Transverse colon (tissue), 4 donors: ENCODE results near the gene ZNF502. TPM values are rescaled to one million over a fixed set of nuclear protein-coding genes. Genes with fewer than 3 reads are reported as not detected.

Experiments
- DNase-seq: peaks from one replicate; pipeline ENCODE4 v3.0.0-alpha.2; 2019
- H3K27ac ChIP-seq, 4 donors: fragments of 200-600 bp; sonication (generic); 2 replicates each; pipeline ENCODE4 v1.5.1; 2016 to 2018; ENCODE audit warnings: inconsistent platforms in 4 of 4
- H3K27me3 ChIP-seq: fragments of 200-600 bp; sonication (generic); 2 replicates; pipeline ENCODE4 v1.5.1; 2017; ENCODE audit warnings: inconsistent platforms
- H3K36me3 ChIP-seq, 4 donors: fragments of 200-600 bp; sonication (generic); 2 replicates each; pipeline ENCODE4 v1.5.1; 2017 to 2019; ENCODE audit warnings: inconsistent platforms in 4 of 4
- H3K4me1 ChIP-seq, 4 donors: fragments of 200-600 bp; sonication (generic); 2 replicates each; pipeline ENCODE4 v1.5.1; 2017 to 2020; ENCODE audit warnings: inconsistent platforms in 4 of 4
- H3K4me3 ChIP-seq, 4 donors: fragments of 200-600 bp; sonication (generic); 1 replicate in 1 of 4; 2 replicates in 3 of 4; pipeline versions ENCODE4 v1.5.1 to v1.6.1; 2017 to 2019; ENCODE audit warnings: inconsistent platforms in 4 of 4
- H3K9me3 ChIP-seq, 2 donors: fragments of 200-600 bp; sonication (generic); 2 replicates each; pipeline ENCODE4 v1.5.1; 2017 to 2019; ENCODE audit warnings: inconsistent platforms in 2 of 2
- EP300 ChIP-seq: sonication (generic); formaldehyde crosslinking; IDR thresholded peaks from one replicate; pipeline ENCODE4 v1.6.1; 2017; ENCODE audit warnings: antibody characterized with exemption, low read depth
- POLR2A ChIP-seq: fragments of 450-650 bp; IDR thresholded peaks from one replicate; pipeline ENCODE4 v1.6.1; 2016; ENCODE audit warnings: antibody characterized with exemption, mild to moderate bottlenecking, moderate library complexity
- POLR2AphosphoS5 ChIP-seq, 3 donors: sonication (generic); formaldehyde crosslinking; IDR thresholded peaks; one replicate each; pipeline ENCODE4 v1.6.1; 2016; ENCODE audit warnings: antibody characterized with exemption in 3 of 3
- WGBS, 2 donors: methylation state at CpG; one replicate each; pipeline ENCODE4 v1.1.5; 2018; ENCODE audit warnings: low coverage in 1 of 2; 5-methylcytosine and 5-hydroxymethylcytosine counted together
- in situ Hi-C, 4 donors: fragments of 200-750 bp; cut with MboI; loops; one replicate each; pipeline versions ENCODE4 v1.15.0 to v1.15.1; 2017; ENCODE audit warnings: low sequenced_read_pairs in 3 of 4, low pct_ligation_motif_present in 1 of 4, low pct_unique_long_range_greater_than_20kb in 1 of 4
- intact Hi-C: fragments of 100-400 bp; cut with DNase I; formaldehyde crosslinking; loops from one replicate; pipeline ENCODE4 v1.15.1; 2023; ENCODE audit warnings: low total_unique reads
- total RNA-seq, 4 donors: library from RNA; depleted of rRNA; stranded (reverse); fragments of >200 nt; gene quantifications; one replicate each; pipeline ENCODE4 v1.1.0, GENCODE V29; 2016
- TF ChIP-seq, protein P1 (sequence below), 5 experiments: fragments of 200-600 bp in 3 of 5; fragments of 450-650 bp in 2 of 5; sonication (generic) in 3 of 5; IDR thresholded peaks; 1 replicate in 2 of 5; 2 replicates in 3 of 5; pipeline ENCODE4 v1.5.1; 2016 to 2017; ENCODE audit warnings: antibody characterized with exemption in 5 of 5, inconsistent platforms in 3 of 5, mild to moderate bottlenecking in 2 of 5, moderate library complexity in 1 of 5

ZNF502 gene
- total RNA-seq, 4 donors from 2014 or later, result 1.4 to 13.7 (median 4.7) TPM

DNA sequence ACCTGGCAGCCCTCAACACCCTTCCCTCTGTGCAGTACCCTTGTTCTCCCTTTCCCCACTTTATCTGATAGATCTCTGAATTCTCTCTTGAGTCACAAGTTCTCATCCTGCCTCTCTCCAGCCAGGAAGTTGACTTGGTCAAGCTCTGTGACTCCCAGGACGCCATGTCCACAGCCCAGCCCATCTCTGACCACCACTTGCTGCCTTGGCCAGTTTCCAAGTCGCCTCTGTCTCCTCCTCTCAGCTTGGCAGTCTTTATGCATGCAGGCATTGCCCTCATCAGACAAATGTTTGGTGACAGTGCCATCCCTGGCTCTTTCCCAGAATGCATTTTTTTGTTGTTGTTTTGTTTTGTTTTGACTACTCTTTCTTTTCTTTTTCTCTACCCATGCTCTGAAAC is 38.2 kb upstream of the ZNF502 start:
- Histone ChIP-seq H3K27me3 (no peaks in the 10 kb centered on the region), H3K4me3 (no peak overlapping the region), H3K36me3 (no peaks in the 10 kb centered on the region), H3K27ac (no peak overlapping the region), H3K4me1 (no peaks in the 10 kb centered on the region), H3K9me3 (no peaks in the 10 kb centered on the region)
- WGBS, 2 donors, result 56 to 57% methylated on average over 1 to 2 of the region's 2 CpGs
- intact Hi-C loops (no loop called here), in situ Hi-C loops (no loop called here)
- DNase-seq, result no peak
- no peak for TF ChIP-seq POLR2AphosphoS5 (IDR thresholded peaks at IDR 0.05)
- TF ChIP-seq POLR2A, result no peak
- no peak for TF ChIP-seq EP300
- TF ChIP-seq, protein P1, sequence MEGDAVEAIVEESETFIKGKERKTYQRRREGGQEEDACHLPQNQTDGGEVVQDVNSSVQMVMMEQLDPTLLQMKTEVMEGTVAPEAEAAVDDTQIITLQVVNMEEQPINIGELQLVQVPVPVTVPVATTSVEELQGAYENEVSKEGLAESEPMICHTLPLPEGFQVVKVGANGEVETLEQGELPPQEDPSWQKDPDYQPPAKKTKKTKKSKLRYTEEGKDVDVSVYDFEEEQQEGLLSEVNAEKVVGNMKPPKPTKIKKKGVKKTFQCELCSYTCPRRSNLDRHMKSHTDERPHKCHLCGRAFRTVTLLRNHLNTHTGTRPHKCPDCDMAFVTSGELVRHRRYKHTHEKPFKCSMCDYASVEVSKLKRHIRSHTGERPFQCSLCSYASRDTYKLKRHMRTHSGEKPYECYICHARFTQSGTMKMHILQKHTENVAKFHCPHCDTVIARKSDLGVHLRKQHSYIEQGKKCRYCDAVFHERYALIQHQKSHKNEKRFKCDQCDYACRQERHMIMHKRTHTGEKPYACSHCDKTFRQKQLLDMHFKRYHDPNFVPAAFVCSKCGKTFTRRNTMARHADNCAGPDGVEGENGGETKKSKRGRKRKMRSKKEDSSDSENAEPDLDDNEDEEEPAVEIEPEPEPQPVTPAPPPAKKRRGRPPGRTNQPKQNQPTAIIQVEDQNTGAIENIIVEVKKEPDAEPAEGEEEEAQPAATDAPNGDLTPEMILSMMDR (IDR thresholded peaks at IDR 0.05), result no peak

DNA sequence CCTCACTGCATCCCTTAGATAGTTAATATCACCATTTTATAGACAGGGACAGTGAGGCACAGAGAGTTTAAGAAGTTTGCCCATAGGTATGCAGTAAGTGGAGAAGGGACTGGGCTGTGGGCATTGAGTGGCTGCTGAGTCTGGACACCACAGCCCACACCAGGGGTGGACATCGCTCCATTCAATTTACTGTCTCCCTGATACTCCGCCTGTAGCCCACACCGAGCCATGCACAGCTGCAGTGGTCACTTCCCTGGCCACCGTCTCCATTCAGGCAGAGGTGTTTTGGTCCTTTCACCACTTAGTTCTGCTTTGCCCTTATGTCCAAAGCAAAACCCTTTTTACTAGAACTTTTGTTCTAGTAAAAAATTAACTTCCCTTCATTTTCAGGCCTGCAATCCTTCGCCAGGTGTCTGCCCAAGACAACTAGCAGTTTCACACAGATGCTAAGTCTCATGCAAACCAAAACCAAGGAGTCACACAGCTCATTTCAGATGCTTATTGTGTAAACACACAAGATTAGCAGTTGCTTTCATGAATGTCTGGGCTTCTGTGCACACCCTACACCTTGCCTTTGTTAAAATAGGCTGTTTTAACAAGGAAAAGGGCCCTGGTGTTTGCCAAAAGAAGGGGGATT is 33.9 kb upstream of the ZNF502 start:
- Histone ChIP-seq H3K4me1 (no peaks in the 10 kb centered on the region), H3K4me3 (no peak overlapping the region), H3K9me3 (no peaks in the 10 kb centered on the region), H3K27me3 (no peaks in the 10 kb centered on the region), H3K27ac (no peak overlapping the region), H3K36me3 (no peaks in the 10 kb centered on the region)
- TF ChIP-seq POLR2AphosphoS5 (IDR thresholded peaks at IDR 0.05) (no peak), POLR2A (no peak), EP300 (no peak)
- TF ChIP-seq, protein P1 (IDR thresholded peaks at IDR 0.05), result no peak
- no peak for DNase-seq
- in situ Hi-C loops, result no loop called here
- 94 to 100% methylated on average over 3 to 5 of the region's 5 CpGs for WGBS, 2 donors
- intact Hi-C loops, result no loop called here

DNA sequence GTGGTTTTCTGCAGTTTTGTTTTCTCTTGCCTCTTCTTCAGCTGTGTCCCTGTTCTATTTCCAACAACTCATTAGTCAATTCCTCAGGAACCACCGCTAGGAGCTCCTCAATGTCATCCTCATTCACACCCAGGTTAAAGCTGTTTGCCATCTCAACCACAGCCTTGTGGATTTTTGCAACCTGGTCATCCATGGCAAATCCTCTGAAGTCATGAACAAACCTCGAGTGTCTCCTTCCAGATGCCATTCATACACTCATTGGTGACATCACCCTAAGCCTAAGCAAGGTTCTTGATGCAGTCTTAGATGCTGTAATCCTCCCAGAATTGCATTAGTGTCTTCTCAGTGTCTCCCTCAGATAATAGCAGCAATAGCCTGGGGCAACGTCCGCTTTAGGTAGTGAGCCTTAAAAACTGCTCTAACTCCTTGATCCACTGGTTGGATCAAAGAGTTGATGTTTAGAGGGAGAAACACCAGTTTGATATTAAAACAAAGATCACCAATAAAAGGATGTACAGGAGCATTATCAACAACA is 31.5 kb upstream of the ZNF502 start:
- TF ChIP-seq, protein P1 (IDR thresholded peaks at IDR 0.05), result no peak
- no peak for TF ChIP-seq EP300
- TF ChIP-seq POLR2AphosphoS5 (IDR thresholded peaks at IDR 0.05), result no peak
- TF ChIP-seq POLR2A, result no peak
- in situ Hi-C loops (no loop called here), intact Hi-C loops (no loop called here)

DNA sequence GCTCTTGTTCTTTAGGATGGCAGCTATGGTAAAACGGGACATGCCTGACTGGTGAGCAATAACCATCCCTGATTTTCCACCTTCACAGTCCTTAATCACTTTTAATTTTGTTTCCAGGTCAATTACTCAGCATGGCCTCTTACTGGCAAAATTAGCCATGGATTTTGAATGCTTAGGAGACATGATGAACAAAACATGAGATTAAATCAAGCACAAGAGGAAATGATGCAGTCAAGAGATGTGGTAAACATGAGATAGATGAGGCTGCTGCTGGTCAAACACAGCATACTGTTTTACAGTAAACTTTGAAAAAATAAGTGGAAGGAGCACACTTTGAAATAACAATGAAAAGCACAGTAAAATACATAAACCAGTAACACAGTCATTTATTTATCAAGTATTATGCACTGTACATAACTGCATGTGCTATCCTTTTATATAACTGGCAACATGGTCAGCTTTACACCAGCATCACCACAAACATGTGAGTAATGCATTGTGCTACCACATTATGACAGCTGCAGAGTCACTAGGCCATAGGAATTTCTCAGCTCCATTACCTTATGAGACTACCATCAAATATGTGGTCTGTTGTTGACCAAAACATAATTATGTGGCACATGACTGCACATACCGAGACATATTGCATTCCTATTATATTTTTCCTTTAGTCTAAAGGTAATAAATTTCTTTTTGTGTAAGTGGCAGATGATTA is 30.1 kb upstream of the ZNF502 start:
- peaks cover 0 to 6% (median 3%) of the 10 kb centered on the region in 4 donors for H3K4me1 ChIP-seq
- H3K27me3 ChIP-seq, result no peaks in the 10 kb centered on the region
- H3K36me3 ChIP-seq, result no peaks in the 10 kb centered on the region
- intact Hi-C loops (no loop called here), in situ Hi-C loops (no loop called here)
- DNase-seq, result no peak
- 83 to 88% methylated on average over 2 of the region's 2 CpGs for WGBS, 2 donors
- no peaks in the 10 kb centered on the region for H3K9me3 ChIP-seq
- TF ChIP-seq POLR2AphosphoS5 (IDR thresholded peaks at IDR 0.05) (no peak), EP300 (no peak), POLR2A (no peak)
- TF ChIP-seq, protein P1 (IDR thresholded peaks at IDR 0.05), result no peak
- H3K27ac ChIP-seq, result no peak overlapping the region
- H3K4me3 ChIP-seq, result no peak overlapping the region

More for the DNA sequence above, 31.5 kb upstream of the ZNF502 start:
- Histone ChIP-seq H3K9me3 (no peaks in the 10 kb centered on the region), H3K36me3 (no peaks in the 10 kb centered on the region), H3K4me3 (no peak overlapping the region), H3K27me3 (no peaks in the 10 kb centered on the region), H3K27ac (no peak overlapping the region), H3K4me1 (peaks cover 0 to 6% (median 3%) of the 10 kb centered on the region in 4 donors)
- 91 to 100% methylated on average over 1 to 4 of the region's 4 CpGs for WGBS, 2 donors
- DNase-seq, result no peak
